GM18517 (cell line): ENCODE data around the gene PEX13.
"Not testable (repeated sequence)": the region's sequence is repeated elsewhere in the genome, so short reads cannot be mapped to it uniquely, and the experiment has no call there.

Experiments used
- ATAC-seq: cut with Tn5 transposase; IDR thresholded peaks from one replicate; pipeline ENCODE4 v1.9.1; 2021; ENCODE audit warnings: mild to moderate bottlenecking, moderate library complexity; ENCODE audit not compliant: unreplicated experiment

PEX13 gene

GRCh38 chr2:61017556-61018317, at the start of gene PEX13, which contains the start of gene PUS10:
Gene PEX13, plus strand, starts transcription at chr2:61017720. Its CDS starts 40 bp downstream, at chr2:61017760.
Gene PUS10, minus strand, starts transcription at chr2:61018255. Its CDS starts 6,365 bp downstream, at chr2:61011890.
- ATAC-seq: peak; percentile 69

DNA sequence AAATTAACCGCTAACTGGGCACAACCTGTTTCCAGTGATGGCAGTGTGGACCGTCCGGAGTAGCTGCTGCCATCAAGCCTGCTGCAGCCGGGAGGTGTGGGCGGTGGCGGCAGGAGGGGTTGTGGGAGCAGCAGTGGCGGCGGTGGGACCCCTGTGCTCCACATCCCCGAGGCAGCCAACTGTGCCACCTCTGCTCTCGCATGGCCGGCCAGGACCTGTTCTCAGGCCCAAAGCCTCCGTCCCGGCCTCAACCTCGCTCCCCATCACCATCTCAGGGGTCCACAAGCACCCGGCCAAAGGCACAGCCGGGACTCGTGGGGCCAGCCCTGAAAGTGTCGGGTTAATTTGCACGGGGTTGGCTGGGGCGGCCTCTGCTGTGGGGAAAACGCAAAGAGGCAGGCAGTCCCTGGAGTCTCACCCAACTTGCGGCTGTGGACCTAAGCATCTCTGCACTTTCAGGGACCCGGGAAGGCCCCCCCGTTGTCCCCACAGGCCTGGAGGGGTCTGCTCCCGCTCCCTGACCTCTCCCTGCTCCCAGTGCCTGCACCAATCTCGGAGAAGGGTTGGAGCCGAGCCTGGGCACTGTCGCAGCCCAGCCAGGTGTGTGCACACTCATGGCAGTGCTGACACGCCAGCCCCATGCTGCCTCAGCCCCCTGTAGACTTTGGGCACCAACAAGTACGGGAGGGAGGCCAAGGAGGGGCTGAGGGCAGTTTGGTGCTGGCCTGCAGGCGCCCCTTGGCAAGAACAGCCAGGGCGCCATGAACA, 44.4 kb upstream of the PEX13 start:
- no peak for ATAC-seq

DNA sequence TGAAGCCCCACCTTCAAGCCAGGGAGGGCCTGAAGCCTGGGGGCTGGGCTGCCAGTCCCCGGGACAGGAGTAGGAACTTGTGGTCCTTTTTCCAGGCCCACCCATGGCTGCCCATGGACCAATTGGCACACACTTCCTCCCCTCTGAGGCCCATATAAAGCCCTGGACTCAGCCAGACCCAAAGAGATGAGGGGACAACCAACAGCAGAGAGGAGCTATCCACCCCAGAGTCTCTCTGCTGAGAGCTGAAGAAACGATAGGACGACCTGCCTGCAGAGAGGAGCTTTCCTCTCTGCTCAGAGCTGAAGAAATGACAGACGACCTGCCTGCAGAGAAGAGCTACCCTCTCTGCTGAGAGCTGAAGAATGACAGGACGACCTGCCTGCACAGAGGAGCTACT, 43.8 kb upstream of the PEX13 start:
- ATAC-seq: no peak

DNA sequence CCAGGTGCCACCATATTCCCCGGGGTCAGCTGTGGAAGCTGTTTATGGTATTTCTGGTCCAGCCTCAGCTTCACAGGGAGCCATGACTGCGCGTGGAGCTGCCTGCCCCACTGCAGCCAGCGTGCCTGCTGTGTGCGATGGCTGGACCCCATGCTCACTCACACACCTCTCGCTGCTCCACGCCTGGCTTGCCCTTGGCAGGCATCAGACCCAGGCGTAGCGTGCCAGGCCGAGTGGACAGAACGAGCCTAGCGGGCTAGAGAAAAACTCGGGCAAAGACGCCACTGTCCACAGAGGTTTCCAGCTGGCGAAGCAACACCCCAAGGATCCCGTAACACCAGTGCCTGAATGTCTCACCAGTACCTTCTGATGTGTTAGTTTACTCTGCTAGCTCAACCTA, 42.9 kb upstream of the PEX13 start:
- no peak for ATAC-seq

DNA sequence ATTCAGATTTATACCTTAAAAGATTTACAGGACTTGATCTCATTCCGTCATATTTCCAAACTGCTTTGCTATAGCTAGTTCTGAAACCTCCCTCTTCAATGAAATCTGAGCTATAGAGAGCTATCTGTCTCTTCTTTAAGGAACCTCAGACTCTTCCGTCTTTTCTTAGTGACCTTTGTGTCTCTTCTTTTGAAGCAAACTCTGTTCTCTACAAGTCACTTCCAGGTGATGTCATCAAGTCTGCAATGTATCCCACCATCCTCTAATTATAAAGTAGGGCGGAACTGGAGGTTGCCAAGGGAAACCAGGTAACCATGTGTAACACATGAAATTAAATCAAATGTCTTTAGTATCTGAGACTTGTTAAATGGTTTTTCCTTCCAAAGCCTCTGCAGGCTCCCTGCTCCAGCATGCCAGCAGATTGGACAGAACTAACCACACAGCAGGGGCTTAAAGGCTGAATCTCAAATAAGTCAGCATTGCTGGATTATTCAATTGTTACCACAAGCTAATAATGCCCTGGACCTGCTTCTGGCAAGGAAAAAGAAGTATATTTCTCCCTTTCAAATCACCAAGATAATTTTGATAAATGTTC, 41.2 kb upstream of the PEX13 start:
- ATAC-seq: no peak

DNA sequence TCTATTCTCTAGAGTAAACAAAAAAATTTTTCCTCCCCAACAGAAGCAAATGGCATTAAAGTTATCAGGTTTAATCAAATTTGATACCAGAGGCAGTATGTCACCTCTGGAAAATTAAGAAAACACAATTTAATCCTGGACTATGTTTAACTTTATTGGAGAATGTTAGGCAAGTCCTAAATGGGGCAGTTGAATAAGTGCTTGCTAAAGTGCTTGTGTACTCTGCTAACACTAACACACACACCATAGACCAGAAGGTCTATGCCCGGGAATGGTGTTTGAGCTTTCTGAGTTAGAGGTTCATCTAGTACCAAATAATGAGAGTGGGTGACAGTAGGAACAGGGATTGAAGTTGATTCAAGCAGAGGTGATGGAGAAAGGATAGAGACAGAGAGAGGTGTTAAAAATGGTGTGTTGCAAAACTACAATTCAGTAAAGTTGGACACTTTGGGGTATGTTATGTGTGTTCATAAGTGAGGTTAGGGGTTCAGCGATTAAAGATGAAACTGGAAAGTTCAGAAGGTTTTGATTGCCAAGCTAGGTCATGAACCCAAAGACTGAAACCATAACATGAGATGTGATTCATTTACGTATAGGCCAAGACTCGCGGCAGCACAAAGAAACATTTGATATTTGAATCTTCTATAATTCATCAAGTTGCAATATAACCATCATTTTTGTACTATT, 40.5 kb upstream of the PEX13 start:
- ATAC-seq: peak; percentile 60

DNA sequence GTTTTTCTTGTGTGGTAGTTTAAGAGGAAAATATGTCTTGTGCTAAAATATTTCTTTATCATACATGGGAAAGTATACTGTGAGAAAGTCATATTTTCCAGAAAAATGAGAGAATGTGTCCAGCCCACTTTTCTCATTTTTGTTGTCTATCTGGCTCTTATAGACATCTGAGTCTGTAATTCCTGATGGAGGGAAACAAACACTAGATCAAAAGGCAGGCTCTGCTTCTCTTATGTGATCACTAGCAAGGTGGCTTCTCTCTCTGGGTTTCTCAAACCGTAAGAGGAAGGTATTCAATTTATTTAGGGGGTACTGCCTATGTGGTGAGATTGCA, 40.0 kb upstream of the PEX13 start:
- ATAC-seq: no peak

DNA sequence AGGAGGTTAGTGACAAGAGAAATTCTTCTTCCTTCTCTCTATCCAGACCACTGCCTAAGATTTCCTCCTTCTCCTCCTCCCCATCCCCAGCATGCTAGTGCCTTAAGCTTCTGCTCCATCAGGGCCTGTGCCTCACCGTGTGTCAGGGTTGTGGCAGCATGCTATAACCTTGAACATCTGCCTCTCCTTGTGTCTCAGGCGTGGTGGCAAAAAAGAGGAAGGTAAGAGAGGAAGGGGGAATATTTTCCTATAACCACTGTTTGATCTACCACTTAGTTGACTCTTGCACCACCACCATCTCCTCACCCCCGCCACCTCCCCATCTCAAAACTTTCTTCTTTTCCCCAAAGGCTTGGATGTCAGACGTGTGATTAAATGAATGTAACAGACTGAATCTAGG, 38.3 kb upstream of the PEX13 start:
- no peak for ATAC-seq

DNA sequence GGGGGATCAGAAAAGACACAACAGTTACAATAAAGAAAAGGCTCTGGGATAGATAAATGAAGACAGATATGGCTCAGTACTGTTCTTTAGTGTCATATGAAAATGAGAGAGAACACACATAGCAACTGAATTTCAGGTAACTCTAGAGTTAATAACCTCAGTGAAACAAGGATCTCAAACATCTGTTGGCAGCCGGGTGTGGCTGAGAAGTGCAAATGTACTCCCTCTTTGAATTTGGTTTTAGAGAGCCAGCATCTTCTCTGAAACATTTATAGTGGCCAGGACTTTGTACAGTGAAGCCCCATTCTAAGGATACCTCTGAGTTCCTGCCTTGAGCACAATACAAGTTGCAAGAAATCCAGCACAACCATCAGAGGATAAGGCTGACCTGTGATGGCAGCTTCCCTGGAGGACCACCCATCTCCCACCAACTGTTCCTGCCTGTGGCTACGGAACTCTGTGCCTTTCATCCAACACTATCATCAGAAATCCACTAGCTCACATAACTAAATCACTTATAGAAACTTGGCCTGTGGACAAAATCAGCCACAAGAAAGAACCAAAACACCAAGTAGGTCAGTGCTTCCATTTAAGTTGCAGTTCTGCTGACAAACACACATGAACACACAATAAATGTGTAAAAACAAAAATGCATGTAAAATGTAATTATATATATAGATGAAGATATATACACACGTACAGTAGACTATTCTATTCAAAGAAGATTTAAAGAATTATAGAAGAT, 37.3 kb upstream of the PEX13 start:
- no peak for ATAC-seq

DNA sequence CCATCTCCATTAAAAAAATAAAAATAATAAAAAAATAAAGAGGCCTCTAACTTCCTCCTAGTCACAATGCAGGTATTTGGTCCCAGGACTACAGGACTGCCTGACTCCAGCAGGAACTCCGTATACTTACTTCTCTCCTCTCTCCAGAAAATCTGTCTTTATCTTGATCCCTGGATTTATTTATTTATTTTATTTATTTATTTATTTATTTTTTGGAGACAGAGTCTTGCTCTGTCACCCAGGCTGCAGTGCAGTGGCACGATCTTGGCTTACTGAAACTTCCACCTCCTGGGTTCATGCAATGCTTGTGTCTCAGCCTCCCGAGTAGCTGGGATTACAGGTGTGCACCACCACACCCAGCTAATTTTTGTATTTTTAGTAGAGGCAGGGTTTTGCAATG, 35.5 kb upstream of the PEX13 start:
- ATAC-seq: not testable (repeated sequence)

DNA sequence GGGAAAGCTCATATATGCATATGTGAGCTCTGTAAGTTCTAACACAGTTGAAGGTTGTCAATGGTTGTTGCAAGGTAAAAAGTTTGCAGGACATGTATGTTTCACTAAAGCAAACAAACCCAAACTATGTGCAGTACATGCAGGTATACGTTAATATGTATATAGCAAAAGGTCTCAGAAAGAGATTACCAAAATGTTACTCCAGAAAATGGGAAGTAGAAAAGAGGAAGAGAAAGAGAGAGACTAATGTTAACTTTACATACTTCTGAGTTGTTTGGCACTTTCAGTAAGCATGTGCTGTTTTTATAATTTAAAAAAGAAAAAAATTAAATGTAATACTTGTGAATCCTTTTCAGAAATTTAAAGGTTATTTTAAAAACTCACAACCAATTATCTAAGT, 32.8 kb upstream of the PEX13 start:
- no peak for ATAC-seq

GRCh38 chr2:60987041-60987440, 30.5 kb upstream of the PEX13 start:
- ATAC-seq: no peak

- not testable (repeated sequence) for ATAC-seq
These were observed 29.9 kb upstream of the PEX13 start for GRCh38 chr2:60987656-60988055.

- no peak for ATAC-seq
These were observed 28.3 kb upstream of the PEX13 start for GRCh38 chr2:60989259-60989658.

DNA sequence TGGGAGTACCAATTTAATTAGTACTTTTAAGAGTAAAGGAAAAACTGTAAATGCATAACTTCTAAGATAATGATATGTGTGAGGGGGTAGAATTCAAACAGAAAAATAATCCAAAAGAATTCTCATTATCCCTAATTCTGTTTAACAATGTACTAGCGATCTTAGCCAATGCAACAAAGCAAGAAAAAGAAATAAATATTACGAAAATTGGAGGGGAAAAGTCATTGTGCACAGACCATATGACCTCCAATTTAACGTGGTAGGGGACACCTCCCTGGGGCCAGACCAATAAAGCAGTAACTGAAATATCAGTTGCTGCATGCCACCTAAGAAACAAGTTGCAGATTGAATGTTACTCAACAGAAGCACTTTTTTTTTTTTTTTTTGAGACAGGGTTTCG, 25.9 kb upstream of the PEX13 start:
- no peak for ATAC-seq

DNA sequence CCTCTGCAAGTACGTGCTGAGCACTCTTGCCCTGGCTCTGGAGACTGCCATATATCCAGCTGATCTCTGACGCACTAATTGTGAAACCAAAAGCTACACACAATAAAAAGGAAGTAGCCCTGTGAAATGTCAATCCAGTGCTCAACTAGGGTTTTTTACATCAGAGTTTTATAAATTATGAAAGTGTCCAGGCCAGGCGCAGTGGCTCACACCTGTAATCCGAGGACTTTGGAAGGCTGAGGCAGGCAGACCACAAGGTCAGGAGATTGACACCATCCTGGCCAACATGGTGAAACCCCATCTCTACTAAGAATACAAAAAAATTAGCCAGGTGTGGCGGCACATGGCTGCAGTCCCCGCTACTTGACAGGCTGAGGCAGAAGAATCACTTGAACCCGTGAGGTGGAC, 24.5 kb upstream of the PEX13 start:
- peak; percentile 99 for ATAC-seq

DNA sequence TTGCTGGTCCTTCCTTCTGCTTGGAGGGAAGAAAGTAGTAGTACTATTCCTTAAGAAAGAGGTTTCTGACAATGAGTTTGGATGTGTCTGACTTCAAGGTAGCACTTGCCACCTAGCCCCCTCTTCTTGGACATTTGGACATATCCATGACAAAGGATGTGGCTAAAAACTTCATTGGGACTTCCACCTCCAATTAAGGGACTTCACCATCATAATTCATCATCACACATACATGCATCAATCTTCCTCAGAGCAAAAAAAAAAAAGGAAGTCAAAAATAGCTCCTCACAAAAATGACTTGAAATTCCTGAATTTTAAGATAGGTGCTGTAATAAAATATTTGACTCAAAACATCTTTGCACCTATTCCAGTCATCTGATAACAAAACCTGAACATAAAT, 23.4 kb upstream of the PEX13 start:
- no peak for ATAC-seq

DNA sequence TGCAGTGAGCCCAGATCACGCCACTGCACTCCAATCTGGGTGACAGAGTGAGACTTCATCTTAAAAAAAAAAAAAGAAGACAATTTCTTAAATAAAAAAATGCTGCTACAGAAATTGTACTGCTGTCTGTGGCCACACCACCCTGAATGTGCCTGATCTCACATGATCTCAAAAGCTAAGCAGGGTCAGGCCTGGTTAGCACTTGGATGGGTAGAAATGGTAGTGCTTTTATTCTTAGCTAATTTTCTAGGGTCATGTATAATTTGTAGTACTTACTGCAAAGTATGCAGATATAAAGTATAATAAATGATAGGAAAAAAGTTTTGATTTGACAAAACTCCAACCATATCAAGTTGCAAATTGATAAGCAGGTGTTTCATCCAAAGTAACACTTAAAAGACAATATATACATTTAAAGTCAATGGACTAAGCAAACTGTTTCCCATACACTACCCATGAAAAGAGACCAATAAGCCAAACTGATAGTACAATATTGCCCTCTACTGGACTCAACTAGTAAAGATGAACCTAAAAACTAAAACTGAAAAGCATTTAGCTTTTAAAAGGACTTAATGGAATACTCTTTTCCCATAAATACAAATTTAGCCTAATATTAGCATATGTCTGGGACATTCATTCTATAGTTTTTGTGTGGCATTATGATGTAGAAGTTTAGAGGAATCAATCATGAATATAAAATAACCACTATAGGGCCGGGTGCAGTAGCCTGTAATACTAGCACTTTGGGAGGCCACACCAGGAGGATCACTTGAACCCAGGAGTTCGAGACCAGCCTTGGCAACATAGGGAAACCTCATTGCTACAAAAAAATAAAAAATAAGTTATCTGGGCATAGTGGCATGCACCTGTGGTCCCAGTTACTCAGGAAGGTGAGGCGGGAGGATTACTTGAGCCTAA, 18.6 kb upstream of the PEX13 start:
- ATAC-seq: peak; percentile 64

DNA sequence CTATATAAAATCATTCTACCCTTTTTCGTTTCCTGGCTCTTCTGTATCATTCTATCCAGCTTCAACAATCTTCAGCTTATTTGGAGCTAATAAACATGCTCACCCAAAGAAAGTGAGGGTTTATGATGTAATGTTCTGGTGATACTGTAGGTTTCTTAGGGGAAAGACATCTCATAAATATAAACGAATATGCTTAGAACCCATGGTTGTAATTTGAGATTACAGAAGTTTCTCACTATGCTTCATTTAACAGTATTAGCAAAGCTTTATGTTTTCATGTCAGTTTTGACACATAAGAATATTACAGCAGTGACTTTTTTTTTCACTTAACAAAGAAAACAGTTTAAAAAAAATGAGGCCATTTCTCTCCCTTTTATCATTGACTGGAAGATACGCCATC, 11.8 kb upstream of the PEX13 start:
- no peak for ATAC-seq
